Thyroid gland (tissue), 4 donors: Measurements from ENCODE around the gene WDR5B. TPM values are rescaled to one million over a fixed set of nuclear protein-coding genes. Genes with fewer than 3 reads are reported as not detected.

Experiments used
- DNase-seq, 2 donors: peaks; one replicate each; pipeline ENCODE4 v3.0.0-alpha.2; 2019
- H3K27ac ChIP-seq, 3 donors: fragments of 200-600 bp; sonication (generic); 1 replicate in 2 of 3; 2 replicates in 1 of 3; pipeline ENCODE4 v1.5.1; 2016 to 2019; ENCODE audit warnings: mild to moderate bottlenecking in 1 of 3, moderate library complexity in 1 of 3
- H3K27me3 ChIP-seq: fragments of 200-600 bp; sonication (generic); one replicate; pipeline ENCODE4 v1.5.1; 2019
- H3K36me3 ChIP-seq, 2 donors: fragments of 200-600 bp; sonication (generic); one replicate each; pipeline ENCODE4 v1.5.1; 2016 to 2019
- H3K4me1 ChIP-seq, 2 donors: fragments of 200-600 bp; sonication (generic); one replicate each; pipeline ENCODE4 v1.5.1; 2017 to 2019
- H3K4me3 ChIP-seq, 3 donors: fragments of 200-600 bp; sonication (generic); replicated peaks in 1 of 3; 1 replicate in 2 of 3; 2 replicates in 1 of 3; pipeline ENCODE4 v1.5.1; 2016; ENCODE audit warnings: mild to moderate bottlenecking in 1 of 3
- H3K9me3 ChIP-seq: fragments of 200-600 bp; sonication (generic); one replicate; pipeline ENCODE4 v1.5.1; 2017
- POLR2A ChIP-seq, 2 donors: fragments of 450-650 bp; IDR thresholded peaks; one replicate each; pipeline ENCODE4 v1.6.1; 2017; ENCODE audit warnings: antibody characterized with exemption in 2 of 2, mild to moderate bottlenecking in 2 of 2, moderate library complexity in 1 of 2
- WGBS, 2 donors: methylation state at CpG; one replicate each; pipeline ENCODE4 v1.1.5; 2017; 5-methylcytosine and 5-hydroxymethylcytosine counted together
- intact Hi-C: fragments of 100-400 bp; cut with DNase I; formaldehyde crosslinking; loops from one replicate; pipeline ENCODE4 v1.15.1; 2023
- total RNA-seq, 4 donors: library from RNA; depleted of rRNA; stranded (reverse); fragments of >200 nt; gene quantifications; one replicate each; pipeline ENCODE4 v1.2.3, GENCODE V29; 2016
- TF ChIP-seq, protein P1 (sequence below), 6 experiments: fragments of 200-600 bp in 3 of 6; fragments of 450-650 bp in 3 of 6; sonication (generic) in 3 of 6; IDR thresholded peaks; one replicate each; pipeline ENCODE4 v1.5.1; 2016 to 2019; ENCODE audit warnings: antibody characterized with exemption in 6 of 6, mild to moderate bottlenecking in 2 of 6, inconsistent platforms in 1 of 6, moderate library complexity in 1 of 6

Gene WDR5B
- total RNA-seq, 4 donors from 2014 or later, result 8.6 to 10.7 (median 9.3) TPM

- TF ChIP-seq POLR2A (IDR thresholded peaks at IDR 0.05), result no peak
- TF ChIP-seq, protein P1, sequence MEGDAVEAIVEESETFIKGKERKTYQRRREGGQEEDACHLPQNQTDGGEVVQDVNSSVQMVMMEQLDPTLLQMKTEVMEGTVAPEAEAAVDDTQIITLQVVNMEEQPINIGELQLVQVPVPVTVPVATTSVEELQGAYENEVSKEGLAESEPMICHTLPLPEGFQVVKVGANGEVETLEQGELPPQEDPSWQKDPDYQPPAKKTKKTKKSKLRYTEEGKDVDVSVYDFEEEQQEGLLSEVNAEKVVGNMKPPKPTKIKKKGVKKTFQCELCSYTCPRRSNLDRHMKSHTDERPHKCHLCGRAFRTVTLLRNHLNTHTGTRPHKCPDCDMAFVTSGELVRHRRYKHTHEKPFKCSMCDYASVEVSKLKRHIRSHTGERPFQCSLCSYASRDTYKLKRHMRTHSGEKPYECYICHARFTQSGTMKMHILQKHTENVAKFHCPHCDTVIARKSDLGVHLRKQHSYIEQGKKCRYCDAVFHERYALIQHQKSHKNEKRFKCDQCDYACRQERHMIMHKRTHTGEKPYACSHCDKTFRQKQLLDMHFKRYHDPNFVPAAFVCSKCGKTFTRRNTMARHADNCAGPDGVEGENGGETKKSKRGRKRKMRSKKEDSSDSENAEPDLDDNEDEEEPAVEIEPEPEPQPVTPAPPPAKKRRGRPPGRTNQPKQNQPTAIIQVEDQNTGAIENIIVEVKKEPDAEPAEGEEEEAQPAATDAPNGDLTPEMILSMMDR (IDR thresholded peaks at IDR 0.05), result no peak
- Histone ChIP-seq H3K4me3 (no peak overlapping the region), H3K27me3 (no peaks in the 10 kb centered on the region), H3K27ac (no peak overlapping the region), H3K4me1 (peaks cover 0 to 4% of the 10 kb centered on the region in 2 donors), H3K9me3 (no peaks in the 10 kb centered on the region), H3K36me3 (no peaks in the 10 kb centered on the region)
- DNase-seq, result no peak
- intact Hi-C loops, result loop anchor here (10.0 kb wide), 1 partner anchor 286 kb away; no protein-coding TSS in a partner anchor
Measured at GRCh38 chr3:122389197-122389596, 26.7 kb downstream of the WDR5B start.

GRCh38 chr3:122387709-122388108 lies 28.2 kb downstream of the WDR5B start:
- no peak for TF ChIP-seq POLR2A (IDR thresholded peaks at IDR 0.05)
- TF ChIP-seq, protein P1 (IDR thresholded peaks at IDR 0.05), result no peak
- intact Hi-C loops, result loop anchor here (10.0 kb wide), 1 partner anchor 287 kb away; no protein-coding TSS in a partner anchor
- Histone ChIP-seq H3K36me3 (no peaks in the 10 kb centered on the region), H3K27me3 (no peaks in the 10 kb centered on the region), H3K4me1 (peaks cover 0 to 4% of the 10 kb centered on the region in 2 donors), H3K27ac (no peak overlapping the region), H3K9me3 (no peaks in the 10 kb centered on the region), H3K4me3 (no peak overlapping the region)
- 84 to 93% methylated on average over 3 of the region's 3 CpGs for WGBS, 2 donors
- no peak for DNase-seq

DNA sequence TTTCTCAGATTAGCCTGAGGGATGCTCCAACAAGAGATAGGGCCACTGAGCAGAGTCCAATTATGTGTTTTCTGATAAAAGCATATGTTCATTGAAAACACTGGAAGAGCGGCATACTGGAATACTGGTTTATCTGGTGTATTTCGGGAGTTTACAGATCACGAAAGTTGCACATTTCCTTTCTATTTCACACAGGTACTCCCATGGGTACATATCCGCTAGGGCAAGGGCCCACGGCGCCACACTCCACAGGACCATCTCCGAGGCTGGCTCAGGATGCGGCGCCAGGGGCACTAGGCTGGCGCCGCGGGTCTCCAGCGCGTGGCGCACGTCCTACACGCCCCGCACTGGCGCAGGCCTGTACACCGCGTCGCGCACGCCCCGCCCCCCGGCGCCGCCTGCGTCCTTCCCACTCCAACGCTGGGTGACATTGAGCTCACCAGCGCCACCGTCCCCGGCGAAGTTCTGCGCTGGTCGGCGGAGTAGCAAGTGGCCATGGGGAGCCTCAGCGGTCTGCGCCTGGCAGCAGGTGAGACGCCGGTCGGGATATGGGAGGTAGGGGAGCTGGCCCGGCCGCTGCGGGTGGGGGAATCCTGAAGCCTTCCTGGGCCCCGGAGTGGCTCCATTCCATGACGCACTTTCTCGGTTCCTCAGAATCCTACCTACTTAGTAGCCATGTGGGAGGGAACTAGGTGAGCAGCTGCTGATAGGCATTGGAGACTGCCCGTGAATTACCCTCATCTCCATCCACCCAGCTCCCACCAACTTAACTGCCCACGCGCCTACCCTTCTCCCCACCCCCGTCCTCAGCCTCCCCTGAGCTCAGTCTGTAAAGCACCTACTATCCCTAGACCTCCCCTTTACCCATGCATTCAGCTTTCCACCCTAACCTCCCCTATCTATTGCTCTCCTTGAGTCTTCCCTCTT lies 31.8 kb downstream of the WDR5B start, which contains the start of gene FAM162A:
Gene FAM162A (plus strand): TSS at position 412 of the 927 bp plus-strand sequence. CDS start 84 bp downstream, at position 496.
- TF ChIP-seq POLR2A (IDR thresholded peaks at IDR 0.05), result peak; percentile 51 to 99
- TF ChIP-seq, protein P1 (IDR thresholded peaks at IDR 0.05), result peak in 5 of 6 experiments; percentile 31 to 63 (median 52)
- intact Hi-C loops, result loop anchor here (10.0 kb wide), 1 partner anchor 291 kb away; no protein-coding TSS in a partner anchor
- H3K27me3 ChIP-seq, result no peaks in the 10 kb centered on the region
- H3K27ac ChIP-seq, result peak within 1 kb of the TSS; percentile 84 to 91 (median 86)
- H3K4me1 ChIP-seq, result peaks cover 4 to 7% of the 10 kb centered on the region in 2 donors
- H3K9me3 ChIP-seq, result no peaks in the 10 kb centered on the region
- 0 to 3% methylated on average over 16 of the region's 52 CpGs for WGBS, 2 donors
- no peaks in the 10 kb centered on the region for H3K36me3 ChIP-seq
- DNase-seq, result peak; percentile 95
- H3K4me3 ChIP-seq, result peak within 1 kb of the TSS; percentile 57 to 69 (median 60)

- peak in 1 of 2 donors; percentile 70 for TF ChIP-seq POLR2A (IDR thresholded peaks at IDR 0.05)
- TF ChIP-seq, protein P1 (IDR thresholded peaks at IDR 0.05), result no peak
- intact Hi-C loops, result loop anchor here (10.0 kb wide), 1 partner anchor 292 kb away; no protein-coding TSS in a partner anchor
- H3K27ac ChIP-seq, result peak within 1 kb of the TSS; percentile 84 to 91 (median 86)
- H3K27me3 ChIP-seq, result no peaks in the 10 kb centered on the region
- peak within 1 kb of the TSS; percentile 57 to 69 (median 60) for H3K4me3 ChIP-seq
- 0% methylated on average over 12 to 31 of the region's 31 CpGs for WGBS, 2 donors
- DNase-seq, result peak; percentile 81 to 87
- peaks cover 4 to 7% of the 10 kb centered on the region in 2 donors for H3K4me1 ChIP-seq
- H3K36me3 ChIP-seq, result no peaks in the 10 kb centered on the region
- H3K9me3 ChIP-seq, result no peaks in the 10 kb centered on the region
Measured at GRCh38 chr3:122382888-122383666, 32.8 kb downstream of the WDR5B start, which contains the start of gene MIX23. TSS of gene MIX23 (minus strand) at chr3:122383231. CDS start at chr3:122383224, 7 bp downstream.
